HEK293 (cell line): ENCODE data around the gene CLNK.

Experiments
- GLI2 ChIP-seq: fragments of 450-650 bp; formaldehyde crosslinking; IDR thresholded peaks from 2 replicates; pipeline ENCODE4; 2017; ENCODE audit warnings: missing biosample characterization, missing genetic modification characterization, low read depth, borderline replicate concordance
- ZEB2 ChIP-seq: fragments of 450-650 bp; formaldehyde crosslinking; IDR thresholded peaks from 2 replicates; pipeline ENCODE4 v1.5.1; 2016; ENCODE audit warnings: missing biosample characterization, missing genetic modification characterization
- ZNF473 ChIP-seq: fragments of 450-650 bp; formaldehyde crosslinking; IDR thresholded peaks from 2 replicates; pipeline ENCODE4 v1.5.1; 2017; ENCODE audit warnings: missing biosample characterization, missing genetic modification characterization
- ZNF747 ChIP-seq: fragments of 450-650 bp; formaldehyde crosslinking; IDR thresholded peaks from 2 replicates; pipeline ENCODE4 v1.5.1; 2016; ENCODE audit warnings: missing biosample characterization, missing genetic modification characterization
- ZSCAN30 ChIP-seq: fragments of 450-650 bp; IDR thresholded peaks from 2 replicates; pipeline ENCODE4 v1.5.1; 2018; ENCODE audit warnings: missing biosample characterization, mild to moderate bottlenecking, missing genetic modification characterization, moderate library complexity
- ZXDB ChIP-seq: fragments of 450-650 bp; formaldehyde crosslinking; IDR thresholded peaks from 2 replicates; pipeline ENCODE4 v1.5.1; 2016; ENCODE audit warnings: missing biosample characterization, missing genetic modification characterization
- TF ChIP-seq, protein P1 (sequence below): fragments of 450-650 bp; formaldehyde crosslinking; IDR thresholded peaks from 2 replicates; pipeline ENCODE4 v1.5.1; 2016; ENCODE audit warnings: missing biosample characterization, missing genetic modification characterization
- TF ChIP-seq, protein P2 (sequence below): fragments of 450-650 bp; formaldehyde crosslinking; IDR thresholded peaks from 2 replicates; pipeline ENCODE4 v1.5.1; 2016; ENCODE audit warnings: missing biosample characterization, missing genetic modification characterization
- TF ChIP-seq, protein P3 (sequence below): fragments of 450-650 bp; formaldehyde crosslinking; IDR thresholded peaks from 2 replicates; pipeline ENCODE4 v1.5.1; 2016; ENCODE audit warnings: missing biosample characterization, missing genetic modification characterization, low read depth
- TF ChIP-seq, protein P4 (sequence below): fragments of 450-650 bp; formaldehyde crosslinking; IDR thresholded peaks from 2 replicates; pipeline ENCODE4 v1.5.1; 2016; ENCODE audit warnings: missing biosample characterization, missing genetic modification characterization, borderline replicate concordance
- TF ChIP-seq, protein P5 (sequence below): fragments of 450-650 bp; formaldehyde crosslinking; IDR thresholded peaks from 2 replicates; pipeline ENCODE4 v1.5.1; 2016; ENCODE audit warnings: missing biosample characterization, missing genetic modification characterization, low read depth
- TF ChIP-seq, protein P6 (sequence below): fragments of 450-650 bp; formaldehyde crosslinking; IDR thresholded peaks from 2 replicates; pipeline ENCODE4 v1.5.1; 2016; ENCODE audit warnings: missing biosample characterization, missing genetic modification characterization

DNA sequence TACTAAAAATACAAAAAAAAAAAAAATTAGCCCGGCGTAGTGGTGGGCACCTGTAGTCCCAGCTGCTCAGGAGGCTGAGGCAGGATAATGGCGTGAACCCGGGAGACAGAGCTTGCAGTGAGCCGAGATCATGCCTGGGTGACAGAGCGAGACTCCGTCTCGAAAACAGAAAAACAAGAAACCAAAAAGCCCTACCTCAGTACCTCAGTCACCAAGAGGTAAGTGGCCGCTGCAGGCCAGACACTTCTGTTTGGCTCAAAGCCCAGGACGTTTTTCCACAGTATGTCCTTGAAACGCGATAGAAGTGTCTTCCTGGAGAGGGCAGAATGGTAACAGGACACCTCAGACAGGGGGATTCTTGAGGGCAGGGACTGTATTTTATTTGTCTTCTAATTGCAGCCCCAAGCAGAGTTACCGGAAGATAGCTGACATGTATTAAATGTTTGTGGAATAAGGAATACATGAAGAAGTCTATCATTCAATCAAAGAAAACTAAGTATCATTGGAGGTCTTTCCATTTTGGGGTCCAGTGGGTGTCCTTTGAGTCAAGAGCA, 63.6 kb downstream of the CLNK start:
- TF ChIP-seq ZNF747 (tag by site-specific recombination) (no peak), ZEB2 (tag by site-specific recombination) (no peak), ZXDB (tag by site-specific recombination) (no peak), GLI2 (no peak), ZNF473 (no peak), ZSCAN30 (tag by site-specific recombination) (no peak)
- TF ChIP-seq, protein P1, sequence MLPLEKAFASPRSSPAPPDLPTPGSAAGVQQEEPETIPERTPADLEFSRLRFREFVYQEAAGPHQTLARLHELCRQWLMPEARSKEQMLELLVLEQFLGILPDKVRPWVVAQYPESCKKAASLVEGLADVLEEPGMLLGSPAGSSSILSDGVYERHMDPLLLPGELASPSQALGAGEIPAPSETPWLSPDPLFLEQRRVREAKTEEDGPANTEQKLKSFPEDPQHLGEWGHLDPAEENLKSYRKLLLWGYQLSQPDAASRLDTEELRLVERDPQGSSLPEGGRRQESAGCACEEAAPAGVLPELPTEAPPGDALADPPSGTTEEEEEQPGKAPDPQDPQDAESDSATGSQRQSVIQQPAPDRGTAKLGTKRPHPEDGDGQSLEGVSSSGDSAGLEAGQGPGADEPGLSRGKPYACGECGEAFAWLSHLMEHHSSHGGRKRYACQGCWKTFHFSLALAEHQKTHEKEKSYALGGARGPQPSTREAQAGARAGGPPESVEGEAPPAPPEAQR, result no peak
- TF ChIP-seq, protein P2, sequence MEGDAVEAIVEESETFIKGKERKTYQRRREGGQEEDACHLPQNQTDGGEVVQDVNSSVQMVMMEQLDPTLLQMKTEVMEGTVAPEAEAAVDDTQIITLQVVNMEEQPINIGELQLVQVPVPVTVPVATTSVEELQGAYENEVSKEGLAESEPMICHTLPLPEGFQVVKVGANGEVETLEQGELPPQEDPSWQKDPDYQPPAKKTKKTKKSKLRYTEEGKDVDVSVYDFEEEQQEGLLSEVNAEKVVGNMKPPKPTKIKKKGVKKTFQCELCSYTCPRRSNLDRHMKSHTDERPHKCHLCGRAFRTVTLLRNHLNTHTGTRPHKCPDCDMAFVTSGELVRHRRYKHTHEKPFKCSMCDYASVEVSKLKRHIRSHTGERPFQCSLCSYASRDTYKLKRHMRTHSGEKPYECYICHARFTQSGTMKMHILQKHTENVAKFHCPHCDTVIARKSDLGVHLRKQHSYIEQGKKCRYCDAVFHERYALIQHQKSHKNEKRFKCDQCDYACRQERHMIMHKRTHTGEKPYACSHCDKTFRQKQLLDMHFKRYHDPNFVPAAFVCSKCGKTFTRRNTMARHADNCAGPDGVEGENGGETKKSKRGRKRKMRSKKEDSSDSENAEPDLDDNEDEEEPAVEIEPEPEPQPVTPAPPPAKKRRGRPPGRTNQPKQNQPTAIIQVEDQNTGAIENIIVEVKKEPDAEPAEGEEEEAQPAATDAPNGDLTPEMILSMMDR (tag by site-specific recombination), result no peak
- TF ChIP-seq, protein P3, sequence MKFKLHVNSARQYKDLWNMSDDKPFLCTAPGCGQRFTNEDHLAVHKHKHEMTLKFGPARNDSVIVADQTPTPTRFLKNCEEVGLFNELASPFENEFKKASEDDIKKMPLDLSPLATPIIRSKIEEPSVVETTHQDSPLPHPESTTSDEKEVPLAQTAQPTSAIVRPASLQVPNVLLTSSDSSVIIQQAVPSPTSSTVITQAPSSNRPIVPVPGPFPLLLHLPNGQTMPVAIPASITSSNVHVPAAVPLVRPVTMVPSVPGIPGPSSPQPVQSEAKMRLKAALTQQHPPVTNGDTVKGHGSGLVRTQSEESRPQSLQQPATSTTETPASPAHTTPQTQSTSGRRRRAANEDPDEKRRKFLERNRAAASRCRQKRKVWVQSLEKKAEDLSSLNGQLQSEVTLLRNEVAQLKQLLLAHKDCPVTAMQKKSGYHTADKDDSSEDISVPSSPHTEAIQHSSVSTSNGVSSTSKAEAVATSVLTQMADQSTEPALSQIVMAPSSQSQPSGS (tag by site-specific recombination), result no peak
- TF ChIP-seq, protein P4, sequence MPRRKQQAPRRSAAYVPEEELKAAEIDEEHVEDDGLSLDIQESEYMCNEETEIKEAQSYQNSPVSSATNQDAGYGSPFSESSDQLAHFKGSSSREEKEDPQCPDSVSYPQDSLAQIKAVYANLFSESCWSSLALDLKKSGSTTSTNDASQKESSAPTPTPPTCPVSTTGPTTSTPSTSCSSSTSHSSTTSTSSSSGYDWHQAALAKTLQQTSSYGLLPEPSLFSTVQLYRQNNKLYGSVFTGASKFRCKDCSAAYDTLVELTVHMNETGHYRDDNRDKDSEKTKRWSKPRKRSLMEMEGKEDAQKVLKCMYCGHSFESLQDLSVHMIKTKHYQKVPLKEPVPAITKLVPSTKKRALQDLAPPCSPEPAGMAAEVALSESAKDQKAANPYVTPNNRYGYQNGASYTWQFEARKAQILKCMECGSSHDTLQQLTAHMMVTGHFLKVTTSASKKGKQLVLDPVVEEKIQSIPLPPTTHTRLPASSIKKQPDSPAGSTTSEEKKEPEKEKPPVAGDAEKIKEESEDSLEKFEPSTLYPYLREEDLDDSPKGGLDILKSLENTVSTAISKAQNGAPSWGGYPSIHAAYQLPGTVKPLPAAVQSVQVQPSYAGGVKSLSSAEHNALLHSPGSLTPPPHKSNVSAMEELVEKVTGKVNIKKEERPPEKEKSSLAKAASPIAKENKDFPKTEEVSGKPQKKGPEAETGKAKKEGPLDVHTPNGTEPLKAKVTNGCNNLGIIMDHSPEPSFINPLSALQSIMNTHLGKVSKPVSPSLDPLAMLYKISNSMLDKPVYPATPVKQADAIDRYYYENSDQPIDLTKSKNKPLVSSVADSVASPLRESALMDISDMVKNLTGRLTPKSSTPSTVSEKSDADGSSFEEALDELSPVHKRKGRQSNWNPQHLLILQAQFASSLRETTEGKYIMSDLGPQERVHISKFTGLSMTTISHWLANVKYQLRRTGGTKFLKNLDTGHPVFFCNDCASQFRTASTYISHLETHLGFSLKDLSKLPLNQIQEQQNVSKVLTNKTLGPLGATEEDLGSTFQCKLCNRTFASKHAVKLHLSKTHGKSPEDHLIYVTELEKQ (tag by site-specific recombination), result no peak
- TF ChIP-seq, protein P5, sequence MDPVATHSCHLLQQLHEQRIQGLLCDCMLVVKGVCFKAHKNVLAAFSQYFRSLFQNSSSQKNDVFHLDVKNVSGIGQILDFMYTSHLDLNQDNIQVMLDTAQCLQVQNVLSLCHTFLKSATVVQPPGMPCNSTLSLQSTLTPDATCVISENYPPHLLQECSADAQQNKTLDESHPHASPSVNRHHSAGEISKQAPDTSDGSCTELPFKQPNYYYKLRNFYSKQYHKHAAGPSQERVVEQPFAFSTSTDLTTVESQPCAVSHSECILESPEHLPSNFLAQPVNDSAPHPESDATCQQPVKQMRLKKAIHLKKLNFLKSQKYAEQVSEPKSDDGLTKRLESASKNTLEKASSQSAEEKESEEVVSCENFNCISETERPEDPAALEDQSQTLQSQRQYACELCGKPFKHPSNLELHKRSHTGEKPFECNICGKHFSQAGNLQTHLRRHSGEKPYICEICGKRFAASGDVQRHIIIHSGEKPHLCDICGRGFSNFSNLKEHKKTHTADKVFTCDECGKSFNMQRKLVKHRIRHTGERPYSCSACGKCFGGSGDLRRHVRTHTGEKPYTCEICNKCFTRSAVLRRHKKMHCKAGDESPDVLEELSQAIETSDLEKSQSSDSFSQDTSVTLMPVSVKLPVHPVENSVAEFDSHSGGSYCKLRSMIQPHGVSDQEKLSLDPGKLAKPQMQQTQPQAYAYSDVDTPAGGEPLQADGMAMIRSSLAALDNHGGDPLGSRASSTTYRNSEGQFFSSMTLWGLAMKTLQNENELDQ (tag by site-specific recombination), result no peak
- TF ChIP-seq, protein P6, sequence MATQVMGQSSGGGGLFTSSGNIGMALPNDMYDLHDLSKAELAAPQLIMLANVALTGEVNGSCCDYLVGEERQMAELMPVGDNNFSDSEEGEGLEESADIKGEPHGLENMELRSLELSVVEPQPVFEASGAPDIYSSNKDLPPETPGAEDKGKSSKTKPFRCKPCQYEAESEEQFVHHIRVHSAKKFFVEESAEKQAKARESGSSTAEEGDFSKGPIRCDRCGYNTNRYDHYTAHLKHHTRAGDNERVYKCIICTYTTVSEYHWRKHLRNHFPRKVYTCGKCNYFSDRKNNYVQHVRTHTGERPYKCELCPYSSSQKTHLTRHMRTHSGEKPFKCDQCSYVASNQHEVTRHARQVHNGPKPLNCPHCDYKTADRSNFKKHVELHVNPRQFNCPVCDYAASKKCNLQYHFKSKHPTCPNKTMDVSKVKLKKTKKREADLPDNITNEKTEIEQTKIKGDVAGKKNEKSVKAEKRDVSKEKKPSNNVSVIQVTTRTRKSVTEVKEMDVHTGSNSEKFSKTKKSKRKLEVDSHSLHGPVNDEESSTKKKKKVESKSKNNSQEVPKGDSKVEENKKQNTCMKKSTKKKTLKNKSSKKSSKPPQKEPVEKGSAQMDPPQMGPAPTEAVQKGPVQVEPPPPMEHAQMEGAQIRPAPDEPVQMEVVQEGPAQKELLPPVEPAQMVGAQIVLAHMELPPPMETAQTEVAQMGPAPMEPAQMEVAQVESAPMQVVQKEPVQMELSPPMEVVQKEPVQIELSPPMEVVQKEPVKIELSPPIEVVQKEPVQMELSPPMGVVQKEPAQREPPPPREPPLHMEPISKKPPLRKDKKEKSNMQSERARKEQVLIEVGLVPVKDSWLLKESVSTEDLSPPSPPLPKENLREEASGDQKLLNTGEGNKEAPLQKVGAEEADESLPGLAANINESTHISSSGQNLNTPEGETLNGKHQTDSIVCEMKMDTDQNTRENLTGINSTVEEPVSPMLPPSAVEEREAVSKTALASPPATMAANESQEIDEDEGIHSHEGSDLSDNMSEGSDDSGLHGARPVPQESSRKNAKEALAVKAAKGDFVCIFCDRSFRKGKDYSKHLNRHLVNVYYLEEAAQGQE (tag by site-specific recombination), result no peak
